AG04450 (cell line): ENCODE results near the gene PLIN5. TPM values are rescaled to one million over a fixed set of nuclear protein-coding genes. Genes with fewer than 3 reads are reported as not detected.

Experiments
- CTCF ChIA-PET: fragments of 300-600, 350-600 bp; formaldehyde crosslinking; extraction: SDS; loops from one replicate; lab custom pipeline; 2022; ENCODE audit warnings: antibody characterized with exemption, inconsistent platforms; lab: Charles Lee
- POLR2A ChIA-PET: fragments of 350-600 bp; formaldehyde crosslinking; extraction: SDS; loops from one replicate; lab custom pipeline; 2021; ENCODE audit warnings: antibody characterized with exemption, inconsistent platforms; lab: Yijun Ruan, JAX
- DNase-seq: peaks from one replicate; pipeline ENCODE4 v3.0.0-alpha.2; 2011; ENCODE audit warnings: low read depth, low spot score
- H3K27ac ChIP-seq: one replicate; pipeline ENCODE4 v1.5.1; 2012; ENCODE audit warnings: low read depth, low read length, control low read depth
- H3K27me3 ChIP-seq: one replicate; pipeline ENCODE4 v1.6.0; 2012; ENCODE audit warnings: low read length; ENCODE audit not compliant: control insufficient read depth, insufficient read depth
- H3K4me3 ChIP-seq: 2 replicates; pipeline ENCODE4 v1.5.1; 2011; ENCODE audit warnings: mild to moderate bottlenecking, low read depth, low read length, control low read depth
- H3K9me3 ChIP-seq: 2 replicates; pipeline ENCODE4 v1.5.1; 2012; ENCODE audit warnings: low read length; ENCODE audit not compliant: control insufficient read depth, insufficient read depth
- polyA plus RNA-seq: library from polyadenylated mRNA; depleted of rRNA; stranded (reverse); fragments of >200 nt; gene quantifications from 2 replicates; pipeline ENCODE4 v1.2.3, GENCODE V29; 2011
- TF ChIP-seq, protein P1 (sequence below): IDR thresholded peaks from 2 replicates; pipeline ENCODE4 v1.5.1; 2011; ENCODE audit warnings: low read depth, low read length, control low read depth, inconsistent platforms

Gene PLIN5
- polyA plus RNA-seq, 1 experiment: not detected

- TF ChIP-seq, protein P1, sequence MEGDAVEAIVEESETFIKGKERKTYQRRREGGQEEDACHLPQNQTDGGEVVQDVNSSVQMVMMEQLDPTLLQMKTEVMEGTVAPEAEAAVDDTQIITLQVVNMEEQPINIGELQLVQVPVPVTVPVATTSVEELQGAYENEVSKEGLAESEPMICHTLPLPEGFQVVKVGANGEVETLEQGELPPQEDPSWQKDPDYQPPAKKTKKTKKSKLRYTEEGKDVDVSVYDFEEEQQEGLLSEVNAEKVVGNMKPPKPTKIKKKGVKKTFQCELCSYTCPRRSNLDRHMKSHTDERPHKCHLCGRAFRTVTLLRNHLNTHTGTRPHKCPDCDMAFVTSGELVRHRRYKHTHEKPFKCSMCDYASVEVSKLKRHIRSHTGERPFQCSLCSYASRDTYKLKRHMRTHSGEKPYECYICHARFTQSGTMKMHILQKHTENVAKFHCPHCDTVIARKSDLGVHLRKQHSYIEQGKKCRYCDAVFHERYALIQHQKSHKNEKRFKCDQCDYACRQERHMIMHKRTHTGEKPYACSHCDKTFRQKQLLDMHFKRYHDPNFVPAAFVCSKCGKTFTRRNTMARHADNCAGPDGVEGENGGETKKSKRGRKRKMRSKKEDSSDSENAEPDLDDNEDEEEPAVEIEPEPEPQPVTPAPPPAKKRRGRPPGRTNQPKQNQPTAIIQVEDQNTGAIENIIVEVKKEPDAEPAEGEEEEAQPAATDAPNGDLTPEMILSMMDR: no peak
- ChIA-PET CTCF (interaction anchor here (0.9 to 3.2 kb wide), 7 partner anchors 9 to 59 kb away, joined by 6 to 23 read pairs (median 12); no protein-coding TSS in a partner anchor), POLR2A (interaction anchor here (0.7 kb wide), 1 partner anchor 178 kb away, joined by 4 read pairs; no protein-coding TSS in a partner anchor)
- DNase-seq: no peak
- no peaks in the 10 kb centered on the region for H3K9me3 ChIP-seq
- H3K27me3 ChIP-seq: peaks cover 29% of the 10 kb centered on the region
- no peak overlapping the region for H3K27ac ChIP-seq
- H3K4me3 ChIP-seq: no peak overlapping the region
These were observed 42.2 kb upstream of the PLIN5 start for GRCh38 chr19:4577020-4577782.

GRCh38 chr19:4576016-4576933, 41.3 kb upstream of the PLIN5 start:
- H3K27me3 ChIP-seq: peaks cover 24% of the 10 kb centered on the region
- H3K27ac ChIP-seq: peak overlapping the region; percentile 61
- H3K4me3 ChIP-seq: no peak overlapping the region
- TF ChIP-seq, protein P1: peak; percentile 70
- no peak for DNase-seq
- CTCF ChIA-PET: interaction anchor here (0.9 to 3.2 kb wide), 7 partner anchors 10 to 60 kb away, joined by 3 to 23 read pairs (median 12); no protein-coding TSS in a partner anchor
- no peaks in the 10 kb centered on the region for H3K9me3 ChIP-seq
- POLR2A ChIA-PET: interaction anchor here (0.6 kb wide), 1 partner anchor 104 kb away, joined by 3 read pairs; no protein-coding TSS in a partner anchor

DNA sequence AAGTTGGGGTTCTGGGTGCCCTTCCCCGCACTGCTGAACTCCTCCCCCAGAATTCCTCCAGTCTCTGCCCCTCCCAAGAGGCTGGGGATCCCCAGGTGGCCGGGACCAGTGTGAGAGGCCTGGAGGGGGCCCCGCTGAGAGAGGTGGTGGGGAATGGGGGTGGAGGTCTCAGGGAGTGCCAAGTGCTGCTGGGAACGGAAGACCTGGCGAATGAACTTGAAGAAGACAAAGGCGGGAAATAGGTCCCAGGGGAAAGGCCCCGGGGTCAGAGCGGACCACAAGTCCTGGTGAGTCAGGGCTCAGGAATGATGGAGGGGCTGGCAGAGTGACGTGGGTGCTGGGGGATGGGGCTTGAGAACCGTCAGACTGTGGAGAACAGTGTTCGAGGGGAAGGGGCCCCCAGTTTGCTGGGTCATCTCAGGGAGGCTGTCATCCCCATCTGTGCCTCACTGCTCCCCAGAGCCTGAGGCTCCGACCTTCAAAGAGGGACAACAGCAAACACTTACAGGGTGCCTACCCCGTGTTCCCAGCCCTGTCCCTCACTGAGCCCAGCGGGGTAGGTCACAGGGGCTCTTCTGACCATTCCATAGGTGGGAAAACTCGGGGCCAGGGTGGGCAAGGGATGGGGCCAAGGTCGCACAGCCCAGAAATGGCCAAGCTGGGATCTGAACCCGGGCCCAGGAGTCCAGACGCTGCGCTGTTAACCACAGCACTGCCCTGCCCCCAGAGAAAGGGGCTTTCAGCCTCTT, 40.4 kb upstream of the PLIN5 start:
- H3K27me3 ChIP-seq: peaks cover 20% of the 10 kb centered on the region
- TF ChIP-seq, protein P1: no peak
- peak overlapping the region; percentile 61 for H3K27ac ChIP-seq
- CTCF ChIA-PET: interaction anchor here (1.3 to 3.2 kb wide), 6 partner anchors 9 to 61 kb away, joined by 7 to 23 read pairs (median 14); no protein-coding TSS in a partner anchor
- H3K4me3 ChIP-seq: no peak overlapping the region
- no peaks in the 10 kb centered on the region for H3K9me3 ChIP-seq
- POLR2A ChIA-PET: no interaction called here
- peak; percentile 76 for DNase-seq

- Histone ChIP-seq H3K27me3 (peaks cover 3% of the 10 kb centered on the region), H3K27ac (no peak overlapping the region), H3K4me3 (no peak overlapping the region), H3K9me3 (no peaks in the 10 kb centered on the region)
- ChIA-PET CTCF (interaction anchor here (1.1 to 3.0 kb wide), 2 partner anchors 59 to 62 kb away, joined by 3 to 19 read pairs; no protein-coding TSS in a partner anchor), POLR2A (interaction anchor here (1.4 kb wide), 1 partner anchor 12 kb away, joined by 9 read pairs; no protein-coding TSS in a partner anchor)
- no peak for DNase-seq
- TF ChIP-seq, protein P1: no peak
These were observed 38.7 kb upstream of the PLIN5 start for GRCh38 chr19:4573682-4574081.
